ENCODE results near the gene CCDC80.

The CCDC80 gene

GRCh38 chr3:112640930-112641801 is at the start of gene CCDC80:
CCDC80 (minus strand) TSS chr3:112641143; CDS start chr3:112639905, 1,238 bp downstream.
- H4K20me1 ChIP-seq (ENCODE audit: insufficient read depth), result no peaks in the 10 kb centered on the region
- no peak within 1 kb of the TSS for H3K4me3 ChIP-seq (IDR thresholded peaks at IDR 0.05; ENCODE audit: insufficient read depth, low read depth, low read length)
- H3K4me1 ChIP-seq (ENCODE audit: low read depth, poor library complexity, severe bottlenecking), result peaks cover 16% of the 10 kb centered on the region
- H2AFZ ChIP-seq (ENCODE audit: low read depth), result no peak within 1 kb of the TSS
- H3K4me2 ChIP-seq, result no peak within 1 kb of the TSS
- no peaks in the 10 kb centered on the region for H3K36me3 ChIP-seq (ENCODE audit: insufficient read depth)
- H3K27ac ChIP-seq, result no peak within 1 kb of the TSS
- H3K27me3 ChIP-seq (ENCODE audit: insufficient read depth, low read depth), result no peaks in the 10 kb centered on the region
- no peaks in the 10 kb centered on the region for H3K79me2 ChIP-seq (ENCODE audit: insufficient read depth, low read depth)
- H3K9ac ChIP-seq, result no peak within 1 kb of the TSS
- no peak for TF ChIP-seq CTCF (conservative IDR thresholded peaks at IDR 0.05; ENCODE audit: low read depth, low read length)

GRCh38 chr3:112689989-112690388 is 49.0 kb upstream of the CCDC80 start:
- Histone ChIP-seq H3K79me2 (ENCODE audit: insufficient read depth, low read depth) (no peaks in the 10 kb centered on the region), H3K27me3 (ENCODE audit: insufficient read depth, low read depth) (no peaks in the 10 kb centered on the region), H4K20me1 (ENCODE audit: insufficient read depth) (no peaks in the 10 kb centered on the region), H3K9ac (no peak overlapping the region), H3K36me3 (ENCODE audit: insufficient read depth) (no peaks in the 10 kb centered on the region), H3K4me2 (no peak overlapping the region), H3K4me3 (IDR thresholded peaks at IDR 0.05; ENCODE audit: insufficient read depth, low read depth, low read length) (no peak overlapping the region), H2AFZ (ENCODE audit: low read depth) (no peak overlapping the region), H3K27ac (no peak overlapping the region), H3K4me1 (ENCODE audit: low read depth, poor library complexity, severe bottlenecking) (peaks cover 12% of the 10 kb centered on the region)
- no peak for TF ChIP-seq CTCF (conservative IDR thresholded peaks at IDR 0.05; ENCODE audit: low read depth, low read length)

- H3K79me2 ChIP-seq (ENCODE audit: insufficient read depth, low read depth), result no peaks in the 10 kb centered on the region
- TF ChIP-seq CTCF (conservative IDR thresholded peaks at IDR 0.05; ENCODE audit: low read depth, low read length), result no peak
- H3K4me3 ChIP-seq (IDR thresholded peaks at IDR 0.05; ENCODE audit: insufficient read depth, low read depth, low read length), result no peak overlapping the region
- H3K27ac ChIP-seq, result no peak overlapping the region
- H4K20me1 ChIP-seq (ENCODE audit: insufficient read depth), result no peaks in the 10 kb centered on the region
- H3K27me3 ChIP-seq (ENCODE audit: insufficient read depth, low read depth), result no peaks in the 10 kb centered on the region
- no peak overlapping the region for H3K4me2 ChIP-seq
- no peak overlapping the region for H2AFZ ChIP-seq (ENCODE audit: low read depth)
- H3K36me3 ChIP-seq (ENCODE audit: insufficient read depth), result no peaks in the 10 kb centered on the region
- peaks cover 10% of the 10 kb centered on the region for H3K4me1 ChIP-seq (ENCODE audit: low read depth, poor library complexity, severe bottlenecking)
- no peak overlapping the region for H3K9ac ChIP-seq
Observed at GRCh38 chr3:112689385-112689784, 48.4 kb upstream of the CCDC80 start.

GRCh38 chr3:112688819-112689218 is 47.9 kb upstream of the CCDC80 start:
- Histone ChIP-seq H4K20me1 (ENCODE audit: insufficient read depth) (no peaks in the 10 kb centered on the region), H3K4me1 (ENCODE audit: low read depth, poor library complexity, severe bottlenecking) (peaks cover 10% of the 10 kb centered on the region), H3K9ac (no peak overlapping the region), H2AFZ (ENCODE audit: low read depth) (no peak overlapping the region), H3K36me3 (ENCODE audit: insufficient read depth) (no peaks in the 10 kb centered on the region), H3K4me2 (no peak overlapping the region), H3K4me3 (IDR thresholded peaks at IDR 0.05; ENCODE audit: insufficient read depth, low read depth, low read length) (no peak overlapping the region), H3K79me2 (ENCODE audit: insufficient read depth, low read depth) (no peaks in the 10 kb centered on the region), H3K27me3 (ENCODE audit: insufficient read depth, low read depth) (no peaks in the 10 kb centered on the region), H3K27ac (no peak overlapping the region)
- TF ChIP-seq CTCF (conservative IDR thresholded peaks at IDR 0.05; ENCODE audit: low read depth, low read length), result no peak
